SU-DHL-6 (cell line): ENCODE measurements around the gene RPS27.
"Not testable (repeated sequence)": the region's sequence is repeated elsewhere in the genome, so short reads cannot be mapped to it uniquely, and the experiment has no call there.

Source experiments
- CTCF ChIP-seq: fragments of 200-600 bp; sonication (generic); IDR thresholded peaks from one replicate; pipeline ENCODE4 v1.5.1; 2017; ENCODE audit warnings: antibody characterized with exemption, mild to moderate bottlenecking, low read length, moderate library complexity; ENCODE audit not compliant: insufficient read depth, poor library complexity, severe bottlenecking
- EZH2phosphoT487 ChIP-seq: fragments of 200-600 bp; sonication (generic), shearing (Covaris generic); conservative IDR thresholded peaks from 2 replicates; pipeline ENCODE4 v1.6.1; 2018; ENCODE audit warnings: mild to moderate bottlenecking, antibody characterized with exemption, low read length, moderate library complexity, mixed read lengths

GRCh38 chr1:154012543-154012942, 22.0 kb downstream of the RPS27 start:
- not testable (repeated sequence) for TF ChIP-seq CTCF, EZH2phosphoT487
